Esophagus (tissue), 2 donors: ENCODE data around the gene CILP2. TPM values are rescaled to one million over a fixed set of nuclear protein-coding genes. Genes with fewer than 3 reads are reported as not detected.

Experiments used
- H3K27ac ChIP-seq, 2 donors: one replicate each; pipeline ENCODE4 v1.5.1; 2013; ENCODE audit warnings: low read depth in 2 of 2, mild to moderate bottlenecking in 2 of 2, inconsistent platforms in 1 of 2, low read length in 1 of 2, moderate library complexity in 1 of 2
- H3K27me3 ChIP-seq, 2 donors: one replicate each; pipeline ENCODE4 v1.6.1; 2013; ENCODE audit warnings: low read length in 2 of 2, control low read depth in 1 of 2, mild to moderate bottlenecking in 1 of 2; ENCODE audit not compliant: insufficient read depth in 2 of 2, control insufficient read depth in 1 of 2
- H3K36me3 ChIP-seq, 2 donors: one replicate each; pipeline ENCODE4 v1.6.1; 2013; ENCODE audit warnings: low read length in 1 of 2; ENCODE audit not compliant: control insufficient read depth in 2 of 2, insufficient read depth in 2 of 2
- H3K4me1 ChIP-seq, 2 donors: one replicate each; pipeline ENCODE4 v1.6.1; 2013; ENCODE audit warnings: low read length in 1 of 2; ENCODE audit not compliant: control insufficient read depth in 2 of 2, insufficient read depth in 2 of 2
- H3K4me3 ChIP-seq, 2 donors: one replicate each; pipeline ENCODE4 v1.5.1; 2013; ENCODE audit warnings: low read length in 2 of 2, mild to moderate bottlenecking in 2 of 2, low read depth in 1 of 2, moderate library complexity in 1 of 2
- H3K9me3 ChIP-seq, 2 donors: one replicate each; pipeline ENCODE4 v1.6.1; 2013; ENCODE audit warnings: mild to moderate bottlenecking in 2 of 2, low read depth in 1 of 2, low read length in 1 of 2, moderate library complexity in 1 of 2; ENCODE audit not compliant: control insufficient read depth in 2 of 2, insufficient read depth in 1 of 2
- WGBS, 2 donors: extraction: QIAGEN DNeasy Blood & Tissue Kit; methylation state at CpG; one replicate each; pipeline ENCODE4 v1.1.7; 2013; 5-methylcytosine and 5-hydroxymethylcytosine counted together
- polyA plus RNA-seq, 2 donors: library from polyadenylated mRNA; stranded (reverse); fragments of 200-250 nt; gene quantifications; one replicate each; pipeline ENCODE4 v1.2.3, GENCODE V29; 2013
- donor health status: healthy with polysubstance abuse.
- donor health status: Bipolar disorder and iron deficiency.

Gene CILP2, protein sequence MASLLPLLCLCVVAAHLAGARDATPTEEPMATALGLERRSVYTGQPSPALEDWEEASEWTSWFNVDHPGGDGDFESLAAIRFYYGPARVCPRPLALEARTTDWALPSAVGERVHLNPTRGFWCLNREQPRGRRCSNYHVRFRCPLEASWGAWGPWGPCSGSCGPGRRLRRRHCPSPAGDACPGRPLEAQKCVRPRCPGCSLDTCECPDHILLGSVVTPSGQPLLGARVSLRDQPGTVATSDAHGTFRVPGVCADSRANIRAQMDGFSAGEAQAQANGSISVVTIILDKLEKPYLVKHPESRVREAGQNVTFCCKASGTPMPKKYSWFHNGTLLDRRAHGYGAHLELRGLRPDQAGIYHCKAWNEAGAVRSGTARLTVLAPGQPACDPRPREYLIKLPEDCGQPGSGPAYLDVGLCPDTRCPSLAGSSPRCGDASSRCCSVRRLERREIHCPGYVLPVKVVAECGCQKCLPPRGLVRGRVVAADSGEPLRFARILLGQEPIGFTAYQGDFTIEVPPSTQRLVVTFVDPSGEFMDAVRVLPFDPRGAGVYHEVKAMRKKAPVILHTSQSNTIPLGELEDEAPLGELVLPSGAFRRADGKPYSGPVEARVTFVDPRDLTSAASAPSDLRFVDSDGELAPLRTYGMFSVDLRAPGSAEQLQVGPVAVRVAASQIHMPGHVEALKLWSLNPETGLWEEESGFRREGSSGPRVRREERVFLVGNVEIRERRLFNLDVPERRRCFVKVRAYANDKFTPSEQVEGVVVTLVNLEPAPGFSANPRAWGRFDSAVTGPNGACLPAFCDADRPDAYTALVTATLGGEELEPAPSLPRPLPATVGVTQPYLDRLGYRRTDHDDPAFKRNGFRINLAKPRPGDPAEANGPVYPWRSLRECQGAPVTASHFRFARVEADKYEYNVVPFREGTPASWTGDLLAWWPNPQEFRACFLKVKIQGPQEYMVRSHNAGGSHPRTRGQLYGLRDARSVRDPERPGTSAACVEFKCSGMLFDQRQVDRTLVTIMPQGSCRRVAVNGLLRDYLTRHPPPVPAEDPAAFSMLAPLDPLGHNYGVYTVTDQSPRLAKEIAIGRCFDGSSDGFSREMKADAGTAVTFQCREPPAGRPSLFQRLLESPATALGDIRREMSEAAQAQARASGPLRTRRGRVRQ
- polyA plus RNA-seq, result under 1 TPM; 0.01 to 0.02 TPM

DNA sequence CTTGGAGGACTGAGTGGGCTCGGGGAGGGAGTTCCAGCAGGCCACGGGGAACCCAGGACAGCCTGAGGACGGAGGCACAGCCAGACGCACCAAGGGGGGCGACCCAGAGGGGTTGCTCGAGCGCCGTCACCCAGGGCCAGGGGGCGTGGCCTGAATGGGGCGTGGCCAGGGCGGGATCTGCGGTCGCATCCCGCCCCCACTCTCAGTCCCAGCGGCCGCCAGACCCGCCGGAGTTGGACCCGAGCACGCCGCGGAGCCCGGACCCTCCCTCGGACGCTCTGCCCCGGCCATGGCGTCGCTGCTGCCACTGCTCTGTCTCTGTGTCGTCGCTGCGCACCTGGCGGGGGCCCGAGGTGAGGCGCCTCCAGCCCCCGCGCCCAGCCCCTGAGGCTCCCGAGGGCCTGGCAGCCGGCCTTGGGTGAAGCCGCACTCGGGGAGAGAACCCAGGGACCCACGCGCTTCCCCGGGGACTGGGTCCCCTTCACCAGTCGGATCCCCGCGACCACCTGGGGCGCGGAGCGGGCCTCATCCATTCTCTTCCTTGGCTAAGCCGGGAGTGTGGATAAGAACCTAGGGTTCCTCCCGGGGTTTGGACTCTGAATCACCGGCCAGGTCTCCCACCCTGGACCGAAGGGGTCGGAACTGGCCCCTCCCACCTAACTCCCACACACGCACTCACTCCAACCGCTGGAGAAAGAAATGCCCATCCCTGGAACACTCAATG, at the start of gene CILP2:
TSS of gene CILP2 (plus strand) at position 205 of the 724 bp plus-strand sequence. CDS start at position 290, 85 bp downstream.
- H3K27me3 ChIP-seq, result peaks cover 0 to 12% of the 10 kb centered on the region in 2 donors
- H3K9me3 ChIP-seq, result peaks cover 0 to 14% of the 10 kb centered on the region in 2 donors
- WGBS, 2 donors, result 2 to 4% methylated on average over 36 to 56 of the region's 56 CpGs
- H3K4me3 ChIP-seq, result peak within 1 kb of the TSS in 1 of 2 donors; percentile 19
- H3K27ac ChIP-seq, result no peak within 1 kb of the TSS
- no peaks in the 10 kb centered on the region for H3K36me3 ChIP-seq
- peaks cover 2 to 24% of the 10 kb centered on the region in 2 donors for H3K4me1 ChIP-seq

- H3K4me1 ChIP-seq, result peaks cover 0 to 16% of the 10 kb centered on the region in 2 donors
- H3K36me3 ChIP-seq, result peaks cover 0 to 18% of the 10 kb centered on the region in 2 donors
- no peaks in the 10 kb centered on the region for H3K27me3 ChIP-seq
- H3K9me3 ChIP-seq, result no peaks in the 10 kb centered on the region
- 28 to 32% methylated on average over 14 of the region's 14 CpGs for WGBS, 2 donors
- peak overlapping the region; percentile 61 to 87 for H3K27ac ChIP-seq
- H3K4me3 ChIP-seq, result no peak overlapping the region
Observed at GRCh38 chr19:19488875-19489690, 49.0 kb upstream of the CILP2 start.

DNA sequence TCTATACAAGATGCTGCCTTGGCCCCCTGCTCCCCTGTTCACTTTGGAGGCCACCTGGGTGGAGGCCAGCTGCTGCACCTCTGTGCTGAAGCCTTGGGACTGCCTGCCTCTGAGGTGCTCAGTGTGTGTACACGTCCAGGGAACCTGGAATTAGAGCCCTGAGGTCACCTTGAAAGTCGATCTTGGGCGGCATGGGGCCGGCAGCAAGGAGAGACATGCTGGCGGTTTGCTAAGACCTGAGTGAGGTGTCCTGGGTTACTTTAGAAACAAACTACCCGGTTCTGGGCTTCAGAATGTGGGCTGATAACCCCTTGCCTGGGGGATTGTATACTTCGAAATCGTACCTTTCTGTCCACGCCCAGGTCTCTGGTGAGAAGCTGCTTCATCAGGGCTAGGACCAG, 48.3 kb upstream of the CILP2 start:
- Histone ChIP-seq H3K4me3 (no peak overlapping the region), H3K27ac (peak overlapping the region; percentile 61 to 87), H3K4me1 (peaks cover 0 to 16% of the 10 kb centered on the region in 2 donors), H3K36me3 (peaks cover 0 to 24% of the 10 kb centered on the region in 2 donors), H3K27me3 (no peaks in the 10 kb centered on the region), H3K9me3 (no peaks in the 10 kb centered on the region)
- 49 to 50% methylated on average over 9 of the region's 9 CpGs for WGBS, 2 donors

- Histone ChIP-seq H3K36me3 (peaks cover 0 to 24% of the 10 kb centered on the region in 2 donors), H3K4me1 (peaks cover 0 to 16% of the 10 kb centered on the region in 2 donors), H3K27me3 (no peaks in the 10 kb centered on the region), H3K4me3 (no peak overlapping the region), H3K27ac (peak overlapping the region; percentile 61 to 87), H3K9me3 (no peaks in the 10 kb centered on the region)
- WGBS, 2 donors, result 28 to 31% methylated on average over 20 of the region's 20 CpGs
Observed at GRCh38 chr19:19490214-19490968, 47.7 kb upstream of the CILP2 start.

DNA sequence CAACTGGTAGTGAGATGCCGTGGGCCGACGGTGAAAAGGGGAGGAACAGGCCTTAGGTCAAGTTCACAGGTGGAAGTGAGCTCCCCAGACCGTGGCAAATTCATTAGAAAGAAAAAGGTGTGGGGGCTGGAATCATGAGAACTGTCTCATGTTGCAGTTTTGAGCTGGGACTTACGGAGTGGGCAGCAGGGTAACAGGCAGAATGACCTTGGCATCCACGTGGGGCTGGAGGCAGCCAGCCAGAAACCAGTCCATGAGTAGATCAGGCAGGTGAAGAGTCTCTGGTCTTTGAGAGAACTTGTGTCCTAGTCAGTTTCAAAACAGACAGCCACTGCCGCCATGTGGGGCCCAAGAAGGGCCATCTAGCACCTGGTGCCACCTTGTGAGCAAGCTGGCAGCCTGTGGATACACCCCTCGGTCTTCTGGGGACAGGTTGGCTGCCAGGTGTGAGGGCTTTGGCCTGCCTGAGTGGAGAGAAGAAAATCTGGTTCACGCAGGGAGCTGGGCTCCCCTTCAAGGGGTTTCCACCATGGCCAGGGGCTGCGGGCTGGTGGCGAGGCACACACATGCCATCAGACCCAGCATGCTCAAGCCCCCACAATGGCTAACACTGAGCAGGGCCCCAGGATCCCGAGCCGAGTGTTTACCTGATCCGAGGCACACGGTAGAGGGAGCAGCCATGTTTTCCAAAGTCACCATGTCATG, 46.6 kb upstream of the CILP2 start:
- H3K4me3 ChIP-seq, result no peak overlapping the region
- H3K27ac ChIP-seq, result no peak overlapping the region
- peaks cover 0 to 14% of the 10 kb centered on the region in 2 donors for H3K4me1 ChIP-seq
- 81 to 85% methylated on average over 15 of the region's 15 CpGs for WGBS, 2 donors
- no peaks in the 10 kb centered on the region for H3K27me3 ChIP-seq
- H3K9me3 ChIP-seq, result no peaks in the 10 kb centered on the region
- peaks cover 7 to 33% of the 10 kb centered on the region in 2 donors for H3K36me3 ChIP-seq

- 89 to 90% methylated on average over 21 of the region's 21 CpGs for WGBS, 2 donors
- no peaks in the 10 kb centered on the region for H3K9me3 ChIP-seq
- no peak overlapping the region for H3K27ac ChIP-seq
- H3K4me3 ChIP-seq, result no peak overlapping the region
- peaks cover 0 to 14% of the 10 kb centered on the region in 2 donors for H3K4me1 ChIP-seq
- H3K27me3 ChIP-seq, result no peaks in the 10 kb centered on the region
- peaks cover 7 to 34% of the 10 kb centered on the region in 2 donors for H3K36me3 ChIP-seq
Observed at GRCh38 chr19:19492026-19492610, 45.9 kb upstream of the CILP2 start.

- H3K4me1 ChIP-seq, result peaks cover 0 to 7% of the 10 kb centered on the region in 2 donors
- no peaks in the 10 kb centered on the region for H3K9me3 ChIP-seq
- H3K27me3 ChIP-seq, result no peaks in the 10 kb centered on the region
- H3K36me3 ChIP-seq, result peaks cover 10 to 44% of the 10 kb centered on the region in 2 donors
- H3K27ac ChIP-seq, result no peak overlapping the region
- WGBS, 2 donors, result 86 to 90% methylated on average over 15 of the region's 15 CpGs
- no peak overlapping the region for H3K4me3 ChIP-seq
Observed at GRCh38 chr19:19493841-19494546, 44.1 kb upstream of the CILP2 start.
